ENCODE results near the gene MPL. TPM values are rescaled to one million over a fixed set of nuclear protein-coding genes. Genes with fewer than 3 reads are reported as not detected.
"Not testable (repeated sequence)": the region's sequence is repeated elsewhere in the genome, so short reads cannot be mapped to it uniquely, and the experiment has no call there.

MPL gene
- total and polyA plus RNA-seq, 8 donors, result 0.24 to 1.4 (median 1.2) TPM

DNA sequence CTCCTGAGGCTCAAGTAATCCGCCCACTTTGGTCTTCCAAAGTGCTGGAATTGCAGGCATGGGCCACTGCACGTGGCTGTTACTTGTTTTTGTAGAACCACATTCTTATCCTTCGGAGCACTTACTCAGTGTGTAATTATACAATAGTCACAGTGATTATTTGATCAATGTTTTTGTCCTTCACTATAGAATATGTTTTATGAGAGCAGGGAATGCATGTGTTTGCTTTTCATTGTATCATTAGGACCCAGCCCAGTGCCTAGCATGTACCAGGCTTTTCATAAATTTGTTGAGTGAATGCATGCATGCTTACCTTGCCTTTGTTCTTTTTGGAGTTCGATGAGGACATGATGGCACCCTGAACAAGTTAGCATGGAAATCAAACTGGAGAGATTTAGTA is 57.9 kb downstream of the MPL start:
- no peak for DNase-seq
- Histone ChIP-seq H3K36me3 (peaks cover 0 to 9% of the 10 kb centered on the region in 2 donors), H3K27me3 (no peaks in the 10 kb centered on the region), H3K9me3 (no peaks in the 10 kb centered on the region), H3K4me3 (no peak overlapping the region), H3K4me1 (peaks cover 2 to 8% of the 10 kb centered on the region in 2 donors), H3K27ac (no peak overlapping the region)
- TF ChIP-seq, protein P1, sequence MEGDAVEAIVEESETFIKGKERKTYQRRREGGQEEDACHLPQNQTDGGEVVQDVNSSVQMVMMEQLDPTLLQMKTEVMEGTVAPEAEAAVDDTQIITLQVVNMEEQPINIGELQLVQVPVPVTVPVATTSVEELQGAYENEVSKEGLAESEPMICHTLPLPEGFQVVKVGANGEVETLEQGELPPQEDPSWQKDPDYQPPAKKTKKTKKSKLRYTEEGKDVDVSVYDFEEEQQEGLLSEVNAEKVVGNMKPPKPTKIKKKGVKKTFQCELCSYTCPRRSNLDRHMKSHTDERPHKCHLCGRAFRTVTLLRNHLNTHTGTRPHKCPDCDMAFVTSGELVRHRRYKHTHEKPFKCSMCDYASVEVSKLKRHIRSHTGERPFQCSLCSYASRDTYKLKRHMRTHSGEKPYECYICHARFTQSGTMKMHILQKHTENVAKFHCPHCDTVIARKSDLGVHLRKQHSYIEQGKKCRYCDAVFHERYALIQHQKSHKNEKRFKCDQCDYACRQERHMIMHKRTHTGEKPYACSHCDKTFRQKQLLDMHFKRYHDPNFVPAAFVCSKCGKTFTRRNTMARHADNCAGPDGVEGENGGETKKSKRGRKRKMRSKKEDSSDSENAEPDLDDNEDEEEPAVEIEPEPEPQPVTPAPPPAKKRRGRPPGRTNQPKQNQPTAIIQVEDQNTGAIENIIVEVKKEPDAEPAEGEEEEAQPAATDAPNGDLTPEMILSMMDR (IDR thresholded peaks at IDR 0.05), result no peak
- intact Hi-C loops (cut with DNase I), result no loop called here
- ATAC-seq, result no peak

DNA sequence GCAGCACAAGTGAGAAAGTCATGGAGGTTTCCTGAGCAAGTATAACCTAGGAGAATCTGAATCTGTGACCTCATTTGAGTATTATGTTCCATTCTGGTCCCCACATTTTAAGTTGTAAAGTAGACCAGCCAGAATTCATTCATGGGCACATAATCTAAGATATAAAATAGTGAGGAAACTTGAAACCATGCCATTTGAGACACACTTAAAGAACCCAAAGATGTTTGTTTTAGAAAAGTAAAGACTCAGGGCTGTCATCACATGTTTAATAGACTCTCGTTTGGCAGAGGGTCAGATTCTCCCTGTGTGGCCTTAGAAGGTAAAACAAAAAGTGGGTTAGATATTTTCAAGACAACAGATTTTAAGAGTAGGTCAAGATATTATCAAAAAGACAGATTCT is 58.4 kb downstream of the MPL start:
- no peak for DNase-seq
- TF ChIP-seq, protein P1 (IDR thresholded peaks at IDR 0.05), result no peak
- intact Hi-C loops (cut with DNase I), result no loop called here
- Histone ChIP-seq H3K27ac (no peak overlapping the region), H3K4me3 (no peak overlapping the region), H3K27me3 (no peaks in the 10 kb centered on the region), H3K4me1 (peaks cover 0 to 3% of the 10 kb centered on the region in 2 donors), H3K36me3 (peaks cover 0 to 9% of the 10 kb centered on the region in 2 donors), H3K9me3 (no peaks in the 10 kb centered on the region)
- peak; percentile 41 for ATAC-seq

DNA sequence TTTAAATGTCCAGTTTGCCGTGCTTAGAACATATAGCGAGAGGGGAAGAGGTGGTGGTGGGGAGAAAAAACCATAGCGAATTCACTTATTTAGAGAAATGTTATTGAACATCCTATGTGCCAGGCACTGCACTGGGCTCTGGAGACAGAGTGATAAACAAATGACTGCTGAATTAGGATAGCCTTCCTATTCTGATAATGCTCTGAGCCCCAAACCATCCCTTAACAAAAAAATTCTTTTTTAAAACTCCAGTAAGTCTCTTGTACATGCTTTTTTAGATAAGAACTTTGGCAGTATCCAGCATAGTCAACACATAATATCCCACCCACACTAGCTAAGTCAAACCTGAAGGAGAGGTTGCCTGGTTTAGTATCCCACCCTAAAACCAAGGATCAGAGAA is 60.6 kb downstream of the MPL start:
- no peak for ATAC-seq
- no peaks in the 10 kb centered on the region for H3K4me1 ChIP-seq
- H3K36me3 ChIP-seq, result peaks cover 0 to 15% of the 10 kb centered on the region in 2 donors
- DNase-seq, result no peak
- intact Hi-C loops (cut with DNase I), result no loop called here
- H3K9me3 ChIP-seq, result no peaks in the 10 kb centered on the region
- no peak overlapping the region for H3K27ac ChIP-seq
- no peak overlapping the region for H3K4me3 ChIP-seq
- TF ChIP-seq, protein P1 (IDR thresholded peaks at IDR 0.05), result no peak
- no peaks in the 10 kb centered on the region for H3K27me3 ChIP-seq

DNA sequence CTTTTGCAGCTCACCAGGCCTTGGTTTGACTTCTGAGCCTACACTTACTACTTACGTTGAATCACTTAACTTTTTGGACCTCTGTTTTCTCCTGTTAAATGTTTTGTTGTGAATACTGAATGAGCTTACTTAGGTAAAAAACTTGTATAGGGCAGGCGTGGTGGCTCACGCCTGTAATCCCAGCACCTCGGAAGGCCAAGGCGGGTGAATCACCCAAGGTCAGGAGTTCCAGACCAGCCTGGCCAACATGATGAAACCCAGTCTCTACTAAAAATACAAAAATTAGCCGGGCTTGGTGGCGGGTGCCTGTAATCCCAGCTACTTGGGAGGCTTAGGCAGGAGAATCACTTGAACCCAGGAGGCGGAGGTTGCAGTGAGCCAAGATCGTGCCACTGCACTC is 62.8 kb downstream of the MPL start:
- H3K4me3 ChIP-seq; H3K4me1 ChIP-seq; ATAC-seq; intact Hi-C loops (cut with DNase I); H3K27me3 ChIP-seq; DNase-seq; H3K9me3 ChIP-seq; H3K27ac ChIP-seq: not testable (repeated sequence)
- H3K36me3 ChIP-seq, result peaks cover 0 to 32% of the 10 kb centered on the region in 2 donors

DNA sequence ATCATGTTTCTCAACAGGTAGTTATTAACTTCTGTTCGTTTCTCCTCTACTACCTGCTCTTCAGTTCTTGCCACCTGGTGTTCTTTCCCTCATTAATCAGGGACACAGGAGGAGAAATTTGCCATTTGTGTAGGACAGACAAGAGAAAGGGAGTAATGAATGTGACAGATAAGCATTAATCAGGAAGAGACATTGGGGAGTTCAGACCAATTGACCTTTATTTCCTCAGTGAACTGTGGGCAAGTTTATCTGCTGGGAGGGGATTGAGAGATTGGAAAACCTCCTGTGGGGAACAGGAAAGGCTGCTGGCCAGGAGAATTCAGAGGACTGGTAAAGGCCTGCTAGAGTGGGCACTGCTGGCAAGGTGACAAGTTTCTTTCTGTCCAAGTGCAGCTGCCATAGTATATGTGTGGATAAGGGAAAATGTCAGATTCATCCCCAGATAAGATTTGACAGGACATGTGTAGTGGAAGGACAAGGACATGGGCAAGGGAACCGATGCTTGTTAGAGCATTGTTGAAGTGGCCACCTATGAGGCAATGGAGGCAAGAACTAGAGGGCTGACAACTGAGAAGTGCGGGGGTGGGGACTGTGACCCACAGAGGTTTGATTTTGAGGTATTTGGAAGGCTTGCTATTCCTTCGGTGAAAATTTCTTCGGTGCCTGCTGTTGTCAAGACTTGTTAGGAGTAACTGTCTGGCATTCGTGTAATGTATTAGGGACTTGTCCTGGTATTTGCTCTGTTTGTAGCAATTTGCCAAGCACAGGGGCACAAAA is 64.7 kb downstream of the MPL start:
- Histone ChIP-seq H3K4me1 (no peaks in the 10 kb centered on the region), H3K27me3 (no peaks in the 10 kb centered on the region), H3K27ac (no peak overlapping the region), H3K4me3 (no peak overlapping the region), H3K9me3 (no peaks in the 10 kb centered on the region), H3K36me3 (peaks cover 0 to 49% of the 10 kb centered on the region in 2 donors)
- DNase-seq (no peak), ATAC-seq (no peak)
- intact Hi-C loops (cut with DNase I), result no loop called here
- TF ChIP-seq, protein P1 (IDR thresholded peaks at IDR 0.05), result no peak

Small RNA genes lying within 50 kb of the gene (microRNA-seq; reads per million reads assigned to microRNA genes)
- gene MIR6734, result 1.4 to 1.8 reads per million in 2 donors

Other genes starting within 250 kb of the MPL start
- 10 to 100 TPM; 32.1 to 55.1 TPM for gene EBNA1BP2, start 165.5 kb upstream of the MPL start, total RNA-seq
- 10 to 100 TPM; 42.0 to 54.0 (median 51.2) TPM for gene EBNA1BP2, start 165.5 kb upstream of the MPL start, polyA plus RNA-seq (ENCODE audit: insufficient read length in 6 of 6)
- 1 to 10 TPM in 1 of 2 donors, under 1 TPM in 1; 0.73 to 2.4 TPM for gene CFAP57, start 165.5 kb upstream of the MPL start, total RNA-seq
- 1 to 10 TPM; 1.6 to 5.8 (median 4.6) TPM for gene CFAP57, start 165.5 kb upstream of the MPL start, polyA plus RNA-seq (ENCODE audit: insufficient read length in 6 of 6)
- 100 to 1,000 TPM; 104 to 202 TPM for gene TMEM125, start 67.8 kb upstream of the MPL start, total RNA-seq
- gene TMEM125, start 67.8 kb upstream of the MPL start, polyA plus RNA-seq (ENCODE audit: insufficient read length in 6 of 6), result 10 to 100 TPM; 36.1 to 44.0 (median 40.2) TPM
- gene C1orf210, start 52.2 kb upstream of the MPL start, total RNA-seq, result 10 to 100 TPM; 13.1 to 22.5 TPM
- gene C1orf210, start 52.2 kb upstream of the MPL start, polyA plus RNA-seq (ENCODE audit: insufficient read length in 6 of 6), result 10 to 100 TPM in 1 of 6 donors, 1 to 10 TPM in 5; 8.5 to 12.9 (median 9.1) TPM
- gene TIE1, start 36.8 kb upstream of the MPL start, total RNA-seq, result 10 to 100 TPM; 38.5 to 67.8 TPM
- gene TIE1, start 36.8 kb upstream of the MPL start, polyA plus RNA-seq (ENCODE audit: insufficient read length in 6 of 6), result 100 to 1,000 TPM in 3 of 6 donors, 10 to 100 TPM in 3; 87.6 to 110 (median 98.3) TPM
- 10 to 100 TPM in 1 of 2 donors, 1 to 10 TPM in 1; 7.9 to 18.0 TPM for gene CDC20, start 21.2 kb downstream of the MPL start, total RNA-seq
- 10 to 100 TPM; 30.3 to 73.7 (median 32.9) TPM for gene CDC20, start 21.2 kb downstream of the MPL start, polyA plus RNA-seq (ENCODE audit: insufficient read length in 6 of 6)
- gene ELOVL1, start 30.2 kb downstream of the MPL start, total RNA-seq, result 100 to 1,000 TPM; 118 to 144 TPM
- gene ELOVL1, start 30.2 kb downstream of the MPL start, polyA plus RNA-seq (ENCODE audit: insufficient read length in 6 of 6), result 10 to 100 TPM; 64.9 to 83.7 (median 78.2) TPM
- 10 to 100 TPM; 40.3 to 48.5 TPM for gene MED8, start 52.0 kb downstream of the MPL start, total RNA-seq
- 10 to 100 TPM; 32.1 to 37.6 (median 36.2) TPM for gene MED8, start 52.0 kb downstream of the MPL start, polyA plus RNA-seq (ENCODE audit: insufficient read length in 6 of 6)
- 10 to 100 TPM; 40.1 to 68.0 TPM for gene SZT2, start 52.1 kb downstream of the MPL start, total RNA-seq
- 10 to 100 TPM; 25.3 to 38.1 (median 30.8) TPM for gene SZT2, start 52.1 kb downstream of the MPL start, polyA plus RNA-seq (ENCODE audit: insufficient read length in 6 of 6)
- gene HYI, start 116.1 kb downstream of the MPL start, total RNA-seq, result 10 to 100 TPM; 55.9 to 60.2 TPM
- 10 to 100 TPM; 42.5 to 51.3 (median 47.6) TPM for gene HYI, start 116.1 kb downstream of the MPL start, polyA plus RNA-seq (ENCODE audit: insufficient read length in 6 of 6)
- 100 to 1,000 TPM; 123 to 279 TPM for gene PTPRF, start 193.1 kb downstream of the MPL start, total RNA-seq
- gene PTPRF, start 193.1 kb downstream of the MPL start, polyA plus RNA-seq (ENCODE audit: insufficient read length in 6 of 6), result 100 to 1,000 TPM; 154 to 249 (median 195) TPM

Measured in left lung (tissue), 10 donors.